Colonic mucosa (tissue), 4 donors: ENCODE results near the gene IER5. TPM values are rescaled to one million over a fixed set of nuclear protein-coding genes. Genes with fewer than 3 reads are reported as not detected.

Experiments used
- DNase-seq: peaks from one replicate; pipeline ENCODE4 v3.0.0-alpha.2; 2020
- H3K27ac ChIP-seq: fragments of 200-600 bp; one replicate; pipeline ENCODE4 v1.8.0; 2021
- H3K27me3 ChIP-seq: fragments of 200-600 bp; one replicate; pipeline ENCODE4 v1.8.0; 2021
- H3K36me3 ChIP-seq: fragments of 200-600 bp; one replicate; pipeline ENCODE4 v1.8.0; 2021
- H3K4me1 ChIP-seq: fragments of 200-600 bp; one replicate; pipeline ENCODE4 v1.8.0; 2021; ENCODE audit warnings: mild to moderate bottlenecking
- H3K4me3 ChIP-seq: fragments of 200-600 bp; one replicate; pipeline ENCODE4 v1.8.0; 2021
- H3K9ac ChIP-seq, 2 donors: one replicate each; pipeline ENCODE4 v1.7.0; 2013; ENCODE audit warnings: control low read depth in 2 of 2, low read depth in 2 of 2, low read length in 2 of 2
- H3K9me3 ChIP-seq: fragments of 200-600 bp; one replicate; pipeline ENCODE4 v1.8.0; 2021
- CTCF ChIP-seq: fragments of 200-600 bp; IDR thresholded peaks from one replicate; pipeline ENCODE4 v1.8.0; 2022; ENCODE audit warnings: antibody characterized with exemption, mild to moderate bottlenecking
- intact Hi-C: fragments of 100-400 bp; cut with DNase I; formaldehyde crosslinking; loops from one replicate; pipeline ENCODE4 v1.14.1; 2022
- total RNA-seq, 2 donors: library from RNA; stranded (reverse); fragmentation: NEBNext Ultra II Directional in 1 of 2; extraction: Animal tissue kit (Norgen Biotek cat#: 25700) in 1 of 2; gene quantifications; one replicate each; pipeline ENCODE4 v1.2.1, GENCODE V29; 2021
- donor health status: healthy.
- donor health status: DM: no; HTN: no; CAD: no.
- donor health status: DM: no; HTN: no; CAD: no.

IER5 gene
- total RNA-seq, 2 donors from 2014 or later: 19.6 to 20.1 TPM

GRCh38 chr1:181073638-181074037, 14.9 kb upstream of the IER5 start:
- no peaks in the 10 kb centered on the region for H3K4me1 ChIP-seq
- no peaks in the 10 kb centered on the region for H3K36me3 ChIP-seq
- no peaks in the 10 kb centered on the region for H3K27me3 ChIP-seq
- no peak overlapping the region for H3K9ac ChIP-seq
- no peak overlapping the region for H3K4me3 ChIP-seq
- TF ChIP-seq CTCF: no peak
- H3K9me3 ChIP-seq: no peaks in the 10 kb centered on the region
- no peak for DNase-seq
- no peak overlapping the region for H3K27ac ChIP-seq
- intact Hi-C loops: no loop called here

- no peaks in the 10 kb centered on the region for H3K36me3 ChIP-seq
- no peak overlapping the region for H3K9ac ChIP-seq
- no peaks in the 10 kb centered on the region for H3K9me3 ChIP-seq
- DNase-seq: no peak
- no peak overlapping the region for H3K4me3 ChIP-seq
- no peaks in the 10 kb centered on the region for H3K4me1 ChIP-seq
- no peak overlapping the region for H3K27ac ChIP-seq
- no peak for TF ChIP-seq CTCF
- no peaks in the 10 kb centered on the region for H3K27me3 ChIP-seq
- intact Hi-C loops: no loop called here
Observed at GRCh38 chr1:181075766-181076350, 12.6 kb upstream of the IER5 start.

- TF ChIP-seq CTCF: no peak
- DNase-seq: no peak
- H3K27me3 ChIP-seq: no peaks in the 10 kb centered on the region
- H3K27ac ChIP-seq: no peak overlapping the region
- peak overlapping the region in 1 of 2 donors; percentile 26 for H3K9ac ChIP-seq
- no peaks in the 10 kb centered on the region for H3K4me1 ChIP-seq
- intact Hi-C loops: no loop called here
- no peak overlapping the region for H3K4me3 ChIP-seq
- no peaks in the 10 kb centered on the region for H3K9me3 ChIP-seq
- H3K36me3 ChIP-seq: no peaks in the 10 kb centered on the region
Observed at GRCh38 chr1:181076852-181077251, 11.6 kb upstream of the IER5 start.

GRCh38 chr1:181077576-181078242, 10.8 kb upstream of the IER5 start:
- H3K27ac ChIP-seq: no peak overlapping the region
- H3K4me1 ChIP-seq: no peaks in the 10 kb centered on the region
- no peaks in the 10 kb centered on the region for H3K9me3 ChIP-seq
- H3K4me3 ChIP-seq: no peak overlapping the region
- intact Hi-C loops: no loop called here
- H3K9ac ChIP-seq: no peak overlapping the region
- no peak for TF ChIP-seq CTCF
- no peaks in the 10 kb centered on the region for H3K36me3 ChIP-seq
- DNase-seq: no peak
- no peaks in the 10 kb centered on the region for H3K27me3 ChIP-seq

GRCh38 chr1:181079382-181079781, 9.1 kb upstream of the IER5 start:
- no peak for TF ChIP-seq CTCF
- no peak overlapping the region for H3K9ac ChIP-seq
- DNase-seq: no peak
- no peaks in the 10 kb centered on the region for H3K4me1 ChIP-seq
- H3K9me3 ChIP-seq: no peaks in the 10 kb centered on the region
- H3K27me3 ChIP-seq: no peaks in the 10 kb centered on the region
- no peak overlapping the region for H3K27ac ChIP-seq
- H3K36me3 ChIP-seq: no peaks in the 10 kb centered on the region
- intact Hi-C loops: no loop called here
- no peak overlapping the region for H3K4me3 ChIP-seq
